Keratinocyte (primary cell): Measurements from ENCODE around the gene RNF31. TPM values are rescaled to one million over a fixed set of nuclear protein-coding genes. Genes with fewer than 3 reads are reported as not detected.

ENCODE experiments used
- DNase-seq: peaks from one replicate; pipeline ENCODE4 v3.0.0-alpha.2; 2011; ENCODE audit warnings: low read depth, missing footprints, low spot score
- FAIRE-seq: peaks from 2 replicates; lab custom pipeline; 2011; peaks lifted over from hg19 to GRCh38; lab: Jason Lieb, UNC
- H2AFZ ChIP-seq: 2 replicates; pipeline ENCODE4 v1.6.0; 2012; ENCODE audit warnings: low read length, control low read depth, inconsistent platforms; ENCODE audit not compliant: control insufficient read depth
- H3K27ac ChIP-seq: 2 replicates; pipeline ENCODE4 v1.5.1; 2011; ENCODE audit warnings: low read length; ENCODE audit not compliant: control insufficient read depth, insufficient read depth
- H3K27me3 ChIP-seq: 3 replicates; pipeline ENCODE4 v1.6.0; 2011; ENCODE audit warnings: low read length; ENCODE audit not compliant: control insufficient read depth, insufficient read depth; ENCODE audit errors: extremely low read depth
- H3K36me3 ChIP-seq, 2 experiments: 2 replicates in 1 of 2; 3 replicates in 1 of 2; pipeline ENCODE4 v1.5.1; 2011; ENCODE audit warnings: low read length in 2 of 2, mild to moderate bottlenecking in 1 of 2; ENCODE audit not compliant: control insufficient read depth in 2 of 2, insufficient read depth in 2 of 2; ENCODE audit errors: extremely low read depth in 1 of 2
- H3K4me1 ChIP-seq: 3 replicates; pipeline ENCODE4 v1.5.1; 2011; ENCODE audit warnings: low read length; ENCODE audit not compliant: control insufficient read depth, insufficient read depth; ENCODE audit errors: extremely low read depth
- H3K4me2 ChIP-seq: 3 replicates; pipeline ENCODE4 v1.6.0; 2011; ENCODE audit warnings: low read depth, low read length; ENCODE audit not compliant: control insufficient read depth, insufficient read depth; ENCODE audit errors: extremely low read depth
- H3K4me3 ChIP-seq, 3 experiments: fragments of 200-600 bp in 1 of 3; sonication (generic) in 1 of 3; 2 replicates in 2 of 3; 3 replicates in 1 of 3; pipeline ENCODE4 v1.5.1; 2011 to 2016; ENCODE audit warnings: low read length in 3 of 3, mild to moderate bottlenecking in 3 of 3, control low read depth in 2 of 3, inconsistent platforms in 1 of 3, low read depth in 1 of 3, mixed read lengths in 1 of 3, mixed run types in 1 of 3, moderate library complexity in 1 of 3; ENCODE audit not compliant: control insufficient read depth in 2 of 3, insufficient read depth in 2 of 3; ENCODE audit errors: extremely low read depth in 1 of 3
- H3K79me2 ChIP-seq: 2 replicates; pipeline ENCODE4 v1.6.0; 2012; ENCODE audit warnings: low read length; ENCODE audit not compliant: control insufficient read depth, insufficient read depth
- H3K9ac ChIP-seq: 3 replicates; pipeline ENCODE4 v1.6.0; 2011; ENCODE audit warnings: low read length; ENCODE audit not compliant: control insufficient read depth, insufficient read depth; ENCODE audit errors: extremely low read depth
- H3K9me1 ChIP-seq: 3 replicates; pipeline ENCODE4 v1.6.0; 2011; ENCODE audit warnings: low read length; ENCODE audit not compliant: control insufficient read depth, insufficient read depth; ENCODE audit errors: extremely low read depth
- H3K9me3 ChIP-seq: 2 replicates; pipeline ENCODE4 v1.5.1; 2012; ENCODE audit warnings: low read depth, low read length; ENCODE audit not compliant: control insufficient read depth
- H4K20me1 ChIP-seq: 3 replicates; pipeline ENCODE4 v1.6.0; 2011; ENCODE audit warnings: low read length; ENCODE audit not compliant: control insufficient read depth, insufficient read depth; ENCODE audit errors: extremely low read depth
- CTCF ChIP-seq, 3 experiments: IDR thresholded peaks in 1 of 3; conservative IDR thresholded peaks in 1 of 3; optimal IDR thresholded peaks in 1 of 3; 2 replicates in 2 of 3; 3 replicates in 1 of 3; pipeline versions ENCODE3 to v1.5.1; 2011; ENCODE audit warnings: low read length in 3 of 3, mild to moderate bottlenecking in 3 of 3, moderate library complexity in 2 of 3, control low read depth in 1 of 3, inconsistent platforms in 1 of 3; ENCODE audit not compliant: insufficient read depth in 2 of 3; ENCODE audit errors: extremely low read depth in 1 of 3
- EZH2 ChIP-seq: IDR thresholded peaks from one replicate; pipeline ENCODE4 v1.6.1; 2012; ENCODE audit warnings: inconsistent platforms, mild to moderate bottlenecking, low read length, moderate library complexity
- dilution Hi-C: fragments of 300-500 bp; cut with MboI; formaldehyde crosslinking; loops from one replicate; pipeline ENCODE4 v1.7.0; 2020; ENCODE audit warnings: low sequenced_read_pairs; ENCODE audit not compliant: extremely low pct_ligation_motif_present
- polyA plus RNA-seq, 5 experiments: library from polyadenylated mRNA; depleted of rRNA in 3 of 5; stranded (reverse) in 3 of 5; stranded (forward) in 1 of 5; unstranded in 1 of 5; fragments of >200 nt; gene quantifications; 1 replicate in 1 of 5; 2 replicates in 3 of 5; 3 replicates in 1 of 5; pipeline versions ENCODE4 v1.2.1 to v1.2.3, GENCODE V29; 2011 to 2012; ENCODE audit warnings: missing spikeins in 2 of 5, low read depth in 1 of 5, low replicate concordance in 1 of 5

Gene RNF31
- polyA plus RNA-seq, 1 donor (not counting 4 experiments of a cell fraction or from before 2014, with no cell fraction given), result 17.4 TPM

- Histone ChIP-seq H3K27ac (no peak overlapping the region), H3K9me1 (no peaks in the 10 kb centered on the region), H3K9ac (no peak overlapping the region), H2AFZ (no peak overlapping the region), H3K27me3 (no peaks in the 10 kb centered on the region), H4K20me1 (peaks cover 12% of the 10 kb centered on the region), H3K9me3 (no peaks in the 10 kb centered on the region), H3K4me1 (peaks cover 2% of the 10 kb centered on the region), H3K79me2 (peaks cover 4% of the 10 kb centered on the region), H3K36me3 (peaks cover 55 to 68% of the 10 kb centered on the region in 2 experiments), H3K4me2 (no peak overlapping the region), H3K4me3 (no peak overlapping the region)
- FAIRE-seq (no peak), DNase-seq (no peak)
- dilution Hi-C loops, result no loop called here
- TF ChIP-seq CTCF (optimal IDR thresholded peaks at IDR 0.05 in 1 of 3, IDR thresholded peaks at IDR 0.05 in 1 of 3, conservative IDR thresholded peaks at IDR 0.05 in 1 of 3; ENCODE audit: extremely low read depth in 1 of 3, insufficient read depth in 2 of 3, low read length in 3 of 3) (no peak), EZH2 (no peak)
These were observed 35.0 kb downstream of the RNF31 start for GRCh38 chr14:24182110-24182882.

- Histone ChIP-seq H3K36me3 (peaks cover 55 to 61% of the 10 kb centered on the region in 2 experiments), H3K4me1 (peaks cover 9% of the 10 kb centered on the region), H3K9me1 (no peaks in the 10 kb centered on the region), H4K20me1 (peaks cover 12% of the 10 kb centered on the region), H3K9me3 (no peaks in the 10 kb centered on the region), H3K79me2 (peaks cover 12% of the 10 kb centered on the region), H2AFZ (no peak overlapping the region), H3K27ac (no peak overlapping the region), H3K27me3 (no peaks in the 10 kb centered on the region), H3K9ac (no peak overlapping the region), H3K4me3 (no peak overlapping the region), H3K4me2 (no peak overlapping the region)
- TF ChIP-seq EZH2 (no peak), CTCF (optimal IDR thresholded peaks at IDR 0.05 in 1 of 3, IDR thresholded peaks at IDR 0.05 in 1 of 3, conservative IDR thresholded peaks at IDR 0.05 in 1 of 3; ENCODE audit: extremely low read depth in 1 of 3, insufficient read depth in 2 of 3, low read length in 3 of 3) (no peak)
- DNase-seq (no peak), FAIRE-seq (no peak)
- dilution Hi-C loops, result no loop called here
These were observed 35.8 kb downstream of the RNF31 start for GRCh38 chr14:24183014-24183481.
